Tibial nerve (tissue), 3 donors: ENCODE measurements around the gene TSPAN32.
"Not testable (repeated sequence)": the region's sequence is repeated elsewhere in the genome, so short reads cannot be mapped to it uniquely, and the experiment has no call there.

Source experiments
- EP300 ChIP-seq, 2 donors: sonication (generic); formaldehyde crosslinking; IDR thresholded peaks; one replicate each; pipeline ENCODE4 v1.6.1; 2017; ENCODE audit warnings: antibody characterized with exemption in 2 of 2, mild to moderate bottlenecking in 1 of 2
- POLR2A ChIP-seq, 2 donors: fragments of 450-650 bp; IDR thresholded peaks; one replicate each; pipeline ENCODE4 v1.6.1; 2017; ENCODE audit warnings: antibody characterized with exemption in 2 of 2, mild to moderate bottlenecking in 2 of 2, moderate library complexity in 2 of 2

- not testable (repeated sequence) for TF ChIP-seq EP300, POLR2A (IDR thresholded peaks at IDR 0.05)
Observed at GRCh38 chr11:2332569-2332968, 30.8 kb downstream of the TSPAN32 start.
